Measurements from ENCODE around the gene SPRR2B. TPM values are rescaled to one million over a fixed set of nuclear protein-coding genes. Genes with fewer than 3 reads are reported as not detected.
"Not testable (repeated sequence)": the region's sequence is repeated elsewhere in the genome, so short reads cannot be mapped to it uniquely, and the experiment has no call there.

The SPRR2B gene
- total and polyA plus RNA-seq, 9 of the 15 experiments (the other 6 are each of a cell fraction or from before 2014, with no cell fraction given), result not detected

DNA sequence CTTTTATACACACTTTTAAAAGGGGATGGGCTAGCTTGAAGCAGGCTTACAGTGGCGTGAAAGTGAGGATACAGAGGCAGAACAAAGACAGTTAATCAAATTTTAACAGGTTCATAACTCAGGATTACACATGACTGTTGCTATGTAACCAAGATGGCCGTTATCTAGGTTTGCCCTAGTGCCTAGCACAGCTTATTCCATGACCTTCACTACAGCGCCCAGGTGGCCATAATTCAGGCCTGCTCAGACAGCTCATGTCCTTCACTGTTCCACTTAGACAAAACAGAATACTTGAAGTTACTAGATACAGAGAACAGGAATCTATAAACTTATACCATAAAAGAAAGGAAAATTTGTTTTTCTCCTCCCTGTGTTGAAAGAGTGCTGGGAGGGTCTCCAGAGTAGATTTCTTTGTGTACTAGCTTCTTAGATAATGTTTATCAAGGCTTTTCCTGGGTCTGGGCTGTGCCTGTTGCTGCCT lies 48.1 kb upstream of the SPRR2B start (continued):
- TF ChIP-seq BACH1 (tag; IDR thresholded peaks at IDR 0.05) (no peak), CBFA2T3 (IDR thresholded peaks at IDR 0.05) (peak; percentile 72), TRIM24 (IDR thresholded peaks at IDR 0.05) (peak in 1 of 2 experiments; percentile 8; a peak in 1 of 4 replicates), NCOR1 (IDR thresholded peaks at IDR 0.05) (peak; percentile 55; the same call in 1 of the 2 replicates)
- TF ChIP-seq, protein P1, sequence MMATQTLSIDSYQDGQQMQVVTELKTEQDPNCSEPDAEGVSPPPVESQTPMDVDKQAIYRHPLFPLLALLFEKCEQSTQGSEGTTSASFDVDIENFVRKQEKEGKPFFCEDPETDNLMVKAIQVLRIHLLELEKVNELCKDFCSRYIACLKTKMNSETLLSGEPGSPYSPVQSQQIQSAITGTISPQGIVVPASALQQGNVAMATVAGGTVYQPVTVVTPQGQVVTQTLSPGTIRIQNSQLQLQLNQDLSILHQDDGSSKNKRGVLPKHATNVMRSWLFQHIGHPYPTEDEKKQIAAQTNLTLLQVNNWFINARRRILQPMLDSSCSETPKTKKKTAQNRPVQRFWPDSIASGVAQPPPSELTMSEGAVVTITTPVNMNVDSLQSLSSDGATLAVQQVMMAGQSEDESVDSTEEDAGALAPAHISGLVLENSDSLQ (IDR thresholded peaks at IDR 0.05), result peak; percentile 87

DNA sequence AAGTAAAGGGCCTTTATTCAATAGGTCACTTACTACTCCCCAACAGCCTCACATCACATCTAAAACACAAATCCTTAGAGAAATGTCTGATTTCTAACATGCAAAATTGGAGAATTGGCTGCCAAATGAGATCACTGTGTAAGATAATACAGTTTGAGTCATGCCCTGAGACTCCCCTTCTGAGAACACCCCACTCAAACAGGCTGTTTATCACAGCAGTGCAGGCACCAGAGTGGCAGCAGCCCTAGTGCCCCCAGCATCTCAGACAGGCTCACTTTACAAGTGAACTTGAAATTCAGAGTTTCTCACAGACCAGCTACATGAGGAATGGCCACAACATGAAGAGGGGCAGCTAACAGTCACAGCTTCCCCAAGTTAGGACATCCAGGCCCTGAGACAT lies 43.9 kb upstream of the SPRR2B start:
- FAIRE-seq, result not testable (repeated sequence)

More for the DNA sequence above, 43.9 kb upstream of the SPRR2B start:
- H2AFZ ChIP-seq (ENCODE audit: low read depth, low read length); H3K27me3 ChIP-seq (ENCODE audit: control insufficient read depth in 2 of 2, insufficient read depth in 2 of 2, low read length in 2 of 2); POLR2A ChIA-PET; H3K9me1 ChIP-seq (ENCODE audit: control insufficient read depth, insufficient read depth, low read length); intact Hi-C loops (cut with micrococcal nuclease); H4K20me1 ChIP-seq (replicated peaks; ENCODE audit: control insufficient read depth, insufficient read depth, low read length); H3K9ac ChIP-seq (ENCODE audit: insufficient read depth in 1 of 2, low read depth in 2 of 2, low read length in 2 of 2); H3K27ac ChIP-seq (ENCODE audit: extremely low read depth, low read depth, low read length); H3K4me3 ChIP-seq; H3K9me3 ChIP-seq (replicated peaks; ENCODE audit: control insufficient read depth, insufficient read depth, low read depth, low read length); CTCF ChIA-PET (ENCODE audit: low intra/inter-chr PET ratio); H3K36me3 ChIP-seq (ENCODE audit: control insufficient read depth, insufficient read depth, low read length); BruUV-seq (replicated peaks); H3K79me2 ChIP-seq (ENCODE audit: control insufficient read depth, insufficient read depth, low read length); in situ Hi-C loops (cut with MboI): not testable (repeated sequence)
- peak; percentile 48 for ATAC-seq
- Histone ChIP-seq H3K4me1 (replicated peaks in 1 of 2; ENCODE audit: control insufficient read depth in 2 of 2, insufficient read depth in 2 of 2, low read length in 2 of 2) (peaks cover 0 to 14% of the 10 kb centered on the region in 2 experiments; a peak in 2 of 5 replicates), H3K4me2 (ENCODE audit: insufficient read depth, low read length) (peak overlapping the region; percentile 27)
- 0 out of 2 replicates have a peak, but pooled peaks have one; percentile 26 for TF ChIP-seq CBFA2T2 (conservative IDR thresholded peaks at IDR 0.05)
- TF ChIP-seq CBFA2T3 (IDR thresholded peaks at IDR 0.05), result peak; percentile 61
- 0 out of 2 replicates have a peak, but pooled peaks have one; percentile 23 for TF ChIP-seq FOSL1 (tag; conservative IDR thresholded peaks at IDR 0.05)
- peak; percentile 66 for TF ChIP-seq ARID1B (IDR thresholded peaks at IDR 0.05)
- peak; percentile 32; the same call in 1 of the 2 replicates for TF ChIP-seq TAL1 (IDR thresholded peaks at IDR 0.05)
- 0 out of 2 replicates have a peak, but pooled peaks have one; percentile 15 for TF ChIP-seq NCOR1 (IDR thresholded peaks at IDR 0.05)
- TF ChIP-seq DPF2 (IDR thresholded peaks at IDR 0.05), result 0 out of 2 replicates have a peak, but pooled peaks have one; percentile 18
- peak in 1 of 4 experiments; percentile 28 for DNase-seq (ENCODE audit: extremely low read depth in 1 of 4, low spot score in 3 of 4)
